HG02840 (cell line): Measurements from ENCODE around the gene NUMB.
"Not testable (repeated sequence)": the region's sequence is repeated elsewhere in the genome, so short reads cannot be mapped to it uniquely, and the experiment has no call there.

ENCODE experiments used
- ATAC-seq: cut with Tn5 transposase; IDR thresholded peaks from one replicate; pipeline ENCODE4 v1.9.1; 2021; ENCODE audit warnings: mild to moderate bottlenecking, moderate library complexity, moderate number of reproducible peaks; ENCODE audit not compliant: unreplicated experiment, low FRiP score

Gene NUMB

DNA sequence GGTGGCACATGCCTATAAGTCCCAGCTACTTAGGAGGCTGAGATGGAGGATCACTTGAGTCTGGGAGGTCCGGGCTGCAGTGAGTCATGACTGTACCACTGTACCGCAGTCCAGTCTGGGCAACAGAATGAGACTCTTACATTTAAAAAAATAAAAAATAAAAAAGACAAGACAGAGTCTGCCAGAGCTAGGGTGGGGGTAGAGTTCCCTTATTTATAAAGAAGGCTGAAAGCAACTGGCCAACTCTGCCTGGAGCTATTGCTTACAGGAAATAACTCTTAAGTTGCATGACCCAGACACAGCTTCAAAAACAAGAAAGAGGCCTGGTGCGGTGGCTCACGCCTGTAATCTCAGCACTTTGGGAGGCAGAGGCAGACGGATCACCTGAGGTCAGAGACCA, 31.5 kb downstream of the NUMB start:
- no peak for ATAC-seq

DNA sequence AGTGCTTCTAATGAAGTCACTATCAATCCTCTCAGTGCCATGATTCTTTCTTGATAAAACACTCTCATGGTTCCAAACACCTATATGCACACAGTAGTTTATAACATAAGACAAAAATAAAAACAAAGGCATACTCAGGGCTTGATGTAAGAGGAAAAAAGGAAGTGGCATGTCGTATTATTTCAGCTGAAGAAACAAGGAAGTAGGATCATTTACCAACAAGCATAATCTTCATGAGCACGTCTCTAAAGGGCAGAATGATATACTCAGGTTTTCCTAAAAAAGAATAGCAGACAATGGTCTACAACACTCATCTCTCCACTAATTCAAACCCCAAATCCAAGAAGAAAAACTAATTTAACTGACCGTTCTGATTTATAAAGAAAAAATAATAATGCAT, 33.9 kb downstream of the NUMB start:
- no peak for ATAC-seq

DNA sequence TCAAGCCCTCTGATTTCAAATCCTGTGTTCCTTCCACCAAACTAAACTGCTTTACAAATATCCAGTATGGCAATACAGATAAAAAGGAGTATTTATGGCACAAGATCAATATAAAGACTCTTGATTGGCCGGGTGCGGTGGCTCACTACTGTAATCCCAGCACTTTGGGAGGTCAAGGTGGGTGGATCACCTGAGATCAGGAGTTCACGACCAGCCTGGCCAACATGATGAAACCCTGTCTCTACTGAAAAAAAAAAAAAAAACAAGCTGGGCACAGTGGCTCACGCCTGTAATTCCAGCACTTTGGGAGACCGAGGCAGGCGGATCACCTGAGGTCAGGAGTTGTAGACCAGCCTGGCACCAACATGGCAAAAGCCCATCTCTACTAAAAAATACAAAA, 35.3 kb downstream of the NUMB start:
- ATAC-seq = not testable (repeated sequence)

DNA sequence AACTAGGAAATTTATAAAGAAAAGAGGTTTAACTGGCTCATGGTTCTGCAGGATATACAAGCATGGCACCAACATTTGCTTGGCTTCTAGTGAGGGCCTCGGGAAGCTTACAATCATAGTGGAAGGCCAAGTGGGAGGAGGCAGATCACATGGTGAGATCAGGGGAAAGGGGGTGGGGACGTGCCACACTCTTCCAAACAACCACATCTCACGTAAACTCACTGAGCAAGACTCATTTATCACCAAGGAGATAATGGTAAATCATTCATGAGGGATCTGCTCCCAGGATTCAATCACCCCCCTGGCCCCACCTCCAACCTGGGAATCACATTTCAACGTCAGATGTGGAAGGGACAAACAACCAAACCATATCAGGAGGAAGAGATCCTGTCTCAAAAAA, 35.8 kb downstream of the NUMB start:
- ATAC-seq = no peak

DNA sequence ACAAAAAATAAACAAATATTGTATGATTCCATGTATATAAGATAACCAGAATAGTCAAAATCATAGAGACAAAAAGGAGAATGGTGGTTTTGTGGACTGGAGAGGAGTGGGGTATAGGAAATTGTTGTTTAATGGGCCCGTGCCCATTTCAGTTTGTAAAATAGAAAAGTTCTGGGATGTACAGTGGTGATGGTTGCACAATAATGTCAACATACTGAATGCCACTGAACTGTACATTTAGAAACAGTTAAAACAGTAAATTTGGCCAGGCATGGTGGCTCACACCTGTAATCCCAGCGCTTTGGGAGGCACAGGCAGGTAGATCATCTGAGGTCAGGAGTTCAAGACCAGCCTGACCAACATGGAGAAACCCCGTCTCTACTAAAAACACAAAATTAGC, 40.1 kb downstream of the NUMB start:
- ATAC-seq = no peak

DNA sequence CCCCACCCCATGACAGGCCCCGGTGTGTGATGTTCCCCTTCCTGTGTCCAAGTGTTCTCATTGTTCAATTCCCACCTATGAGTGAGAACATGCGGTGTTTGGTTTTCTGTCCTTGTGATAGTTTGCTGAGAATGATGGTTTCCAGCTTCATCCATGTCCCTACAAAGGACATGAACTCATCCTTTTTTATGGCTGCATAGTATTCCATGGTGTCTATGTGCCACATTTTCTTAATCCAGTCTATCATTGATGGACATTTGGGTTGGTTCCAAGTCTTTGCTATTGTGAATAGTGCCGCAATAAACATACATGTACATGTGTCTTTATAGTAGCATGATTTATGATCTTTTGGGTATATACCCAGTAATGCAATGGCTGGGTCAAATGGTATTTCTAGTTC, 52.1 kb downstream of the NUMB start:
- not testable (repeated sequence) for ATAC-seq

DNA sequence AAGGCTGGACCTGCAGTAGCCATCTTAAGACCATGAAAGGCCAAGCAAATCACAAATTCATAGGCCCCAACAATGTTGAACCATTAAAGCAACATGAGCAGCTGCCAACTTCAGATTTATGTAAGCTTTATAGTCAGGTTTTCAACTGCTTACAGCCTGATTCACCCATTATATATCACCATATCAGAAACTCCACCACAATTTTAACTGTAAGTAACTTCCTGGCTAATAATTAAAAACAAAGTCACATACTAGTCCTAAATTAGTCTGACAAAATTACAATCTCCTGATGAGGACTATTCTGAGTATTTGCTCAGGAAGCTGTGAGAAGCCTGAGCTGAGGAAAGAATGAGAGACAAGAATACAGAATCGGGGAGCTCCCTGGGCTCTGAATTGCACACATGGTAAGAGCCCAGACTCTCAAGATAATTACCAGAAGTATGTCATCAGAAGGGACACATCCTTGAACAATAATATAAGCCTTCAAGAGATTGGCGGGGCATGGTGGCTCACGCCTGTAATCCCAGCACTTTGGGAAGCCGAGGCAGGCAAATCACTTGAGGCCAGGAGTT, 55.1 kb downstream of the NUMB start:
- ATAC-seq = no peak

DNA sequence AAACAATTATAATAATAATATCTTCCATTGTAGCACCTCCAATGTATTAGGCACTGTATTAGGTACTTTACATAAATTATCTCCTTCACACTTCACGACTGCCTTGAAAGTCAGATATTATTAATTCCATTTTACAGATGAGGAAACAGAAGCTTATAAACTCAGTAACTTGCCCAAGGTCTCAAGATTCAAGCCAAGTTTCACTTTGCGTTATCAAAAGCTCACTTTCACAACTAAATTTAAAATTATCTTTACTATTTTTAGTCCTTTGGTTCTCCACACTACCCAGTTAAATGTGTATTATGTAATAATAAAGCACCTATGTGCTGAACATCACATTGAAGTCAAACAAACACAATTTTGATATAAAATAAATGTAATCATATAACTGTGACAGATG, 55.8 kb downstream of the NUMB start:
- no peak for ATAC-seq

DNA sequence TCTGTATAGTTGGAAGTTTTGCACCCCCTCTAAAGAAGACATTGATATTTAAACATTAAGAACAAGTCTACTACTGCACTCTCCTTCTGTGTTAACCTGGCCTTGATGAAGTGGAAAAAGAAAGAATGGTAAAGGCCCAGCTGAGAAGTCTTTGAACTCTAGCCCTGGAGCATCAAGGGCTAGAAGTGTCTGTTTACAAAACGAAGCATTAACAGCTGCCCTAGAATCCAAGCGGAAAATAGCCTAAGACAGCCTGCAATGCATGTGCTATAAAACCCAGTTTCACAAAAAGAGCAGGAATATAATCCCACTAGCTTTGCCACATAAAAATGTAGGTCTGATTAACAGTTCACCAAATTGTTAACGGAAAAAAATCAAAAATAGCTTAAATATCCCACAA, 60.5 kb downstream of the NUMB start:
- no peak for ATAC-seq

DNA sequence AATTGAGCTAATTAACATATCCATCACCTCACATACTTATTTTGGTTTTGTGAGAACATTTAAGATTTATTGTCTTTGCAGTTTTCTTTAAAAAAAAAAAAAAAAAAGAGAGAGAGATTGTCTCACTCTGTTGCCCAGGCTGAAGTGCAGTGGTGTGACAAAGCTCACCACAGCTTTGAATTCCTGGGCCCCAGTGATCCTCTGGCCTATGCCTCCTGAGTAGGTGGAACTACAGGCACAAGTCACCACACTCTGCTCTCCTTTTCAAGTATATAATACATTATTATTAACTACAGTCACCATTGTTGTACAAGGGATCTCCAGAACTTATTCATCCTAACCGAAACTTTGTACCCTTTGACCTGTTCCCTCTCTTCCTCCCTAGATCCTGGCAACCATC, 64.0 kb downstream of the NUMB start:
- no peak for ATAC-seq

DNA sequence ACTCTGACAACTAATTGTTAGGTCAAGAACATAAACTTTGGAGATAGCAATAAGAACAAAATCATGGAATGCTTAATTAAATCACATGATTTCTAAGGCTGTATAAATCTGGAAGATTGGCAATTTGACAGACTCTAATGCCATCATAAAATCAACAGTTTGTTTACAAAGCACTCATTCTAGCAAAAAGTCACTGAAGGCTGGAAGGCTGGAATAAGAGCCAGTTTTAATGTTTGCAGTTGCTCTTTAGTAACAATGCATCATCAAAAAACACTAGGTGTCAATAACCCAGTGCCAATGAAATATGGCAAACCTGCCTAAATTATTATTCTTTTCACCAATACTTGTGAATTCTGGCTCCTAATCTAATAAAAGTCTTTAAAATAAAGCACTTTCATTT, 65.0 kb downstream of the NUMB start:
- ATAC-seq = no peak

DNA sequence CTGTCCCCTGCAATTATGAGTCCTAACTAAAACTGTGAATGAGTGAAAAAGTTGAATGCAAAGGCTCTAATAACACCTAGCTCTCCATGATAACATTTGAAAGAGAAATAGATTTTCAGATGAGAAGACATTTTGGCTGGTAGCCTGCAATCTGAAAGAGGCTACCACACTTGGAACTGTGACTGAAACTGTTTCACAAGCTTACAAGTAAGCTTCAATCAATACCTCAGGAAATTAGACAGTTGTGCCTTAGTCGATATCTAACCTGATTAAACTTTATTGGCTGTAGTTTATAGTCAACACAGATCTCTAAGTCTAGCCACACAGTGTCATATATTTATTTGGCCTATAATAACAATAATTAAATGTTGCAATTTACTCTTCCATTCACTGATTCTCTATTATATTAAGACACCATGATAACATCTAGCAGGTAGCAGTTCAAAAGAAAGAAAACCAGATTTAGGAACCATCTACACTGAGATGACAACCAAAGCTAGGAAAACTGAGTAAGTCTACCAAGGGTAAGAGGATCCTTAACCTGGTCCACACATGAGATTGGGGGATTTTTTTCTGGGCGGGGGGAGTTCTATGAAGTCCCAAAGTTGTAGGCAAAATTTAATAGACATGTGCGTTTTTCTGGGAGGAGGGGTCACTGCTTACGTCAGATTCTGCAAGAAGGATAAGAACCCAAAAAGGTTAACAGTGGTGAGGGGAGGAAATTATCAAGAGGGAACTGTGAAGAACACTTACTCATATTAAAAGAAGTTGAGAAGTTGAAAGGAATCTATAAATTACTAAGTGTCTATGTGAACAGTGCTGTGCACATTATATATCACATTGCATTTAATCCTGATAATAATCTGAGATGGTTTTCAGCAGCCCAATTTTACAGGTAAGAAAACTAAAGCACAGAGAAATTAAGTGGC, 65.8 kb downstream of the NUMB start:
- no peak for ATAC-seq

DNA sequence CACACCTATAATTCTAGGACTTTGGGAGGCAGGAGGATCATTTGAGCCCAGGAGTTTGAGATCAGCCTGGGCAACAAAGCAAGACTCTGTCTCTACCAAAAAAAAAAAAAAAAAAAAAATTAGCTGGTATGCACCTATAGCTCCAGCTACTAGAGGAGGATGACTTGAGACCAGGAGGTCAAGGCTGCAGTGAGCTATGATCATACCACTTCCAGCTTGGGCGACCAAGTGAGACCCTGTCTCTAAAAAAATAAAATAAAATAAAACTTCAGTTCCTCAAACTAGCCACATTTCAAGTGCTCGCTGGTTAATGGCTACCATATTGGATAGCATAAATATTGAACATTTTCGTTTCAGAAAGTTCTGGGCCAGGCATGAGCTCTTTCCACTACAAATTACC, 70.5 kb downstream of the NUMB start:
- not testable (repeated sequence) for ATAC-seq

DNA sequence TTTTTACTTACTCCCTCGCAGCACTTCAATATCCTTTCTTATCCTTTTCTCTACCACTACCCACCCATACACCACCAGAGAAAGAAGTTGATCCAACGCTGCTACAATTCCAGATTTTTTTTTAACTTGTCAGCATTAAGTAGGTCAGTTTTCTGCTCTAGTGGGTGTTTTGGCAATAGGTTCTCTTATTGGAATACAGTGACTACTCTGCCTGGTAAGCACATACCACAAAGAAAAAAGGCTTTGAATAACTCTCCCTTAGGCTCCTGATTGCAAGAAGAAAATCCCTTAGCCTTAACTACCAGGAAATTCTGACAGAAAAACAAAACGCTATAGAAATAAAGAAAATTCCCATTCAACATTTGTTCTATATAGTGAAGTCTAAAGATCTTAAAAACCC, 72.0 kb downstream of the NUMB start:
- no peak for ATAC-seq

DNA sequence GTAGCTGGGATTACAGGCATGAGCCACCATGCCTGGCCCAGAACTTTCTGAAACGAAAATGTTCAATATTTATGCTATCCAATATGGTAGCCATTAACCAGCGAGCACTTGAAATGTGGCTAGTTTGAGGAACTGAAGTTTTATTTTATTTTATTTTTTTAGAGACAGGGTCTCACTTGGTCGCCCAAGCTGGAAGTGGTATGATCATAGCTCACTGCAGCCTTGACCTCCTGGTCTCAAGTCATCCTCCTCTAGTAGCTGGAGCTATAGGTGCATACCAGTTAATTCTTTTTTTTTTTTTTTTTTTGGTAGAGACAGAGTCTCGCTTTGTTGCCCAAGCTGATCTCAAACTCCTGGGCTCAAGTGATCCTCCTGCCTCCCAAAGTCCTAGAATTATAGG, 73.3 kb downstream of the NUMB start:
- not testable (repeated sequence) for ATAC-seq

DNA sequence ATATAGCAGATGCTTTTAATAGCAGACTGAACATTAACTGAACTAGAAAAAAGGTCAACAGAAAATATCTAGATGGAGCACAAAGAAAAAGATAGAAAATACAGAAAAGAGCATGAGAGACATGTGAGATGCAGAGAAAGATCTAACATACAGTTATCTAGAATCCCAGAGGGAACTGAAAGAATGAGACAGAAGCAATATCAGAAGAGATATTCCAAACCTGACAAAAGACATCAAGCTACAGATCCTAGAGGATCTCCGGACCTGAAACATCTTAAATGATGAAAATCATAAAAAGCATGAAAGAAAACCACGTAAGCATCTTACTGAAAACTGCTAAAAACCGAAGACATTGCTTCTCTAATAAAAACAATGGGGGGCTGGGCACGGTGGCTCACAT, 75.0 kb downstream of the NUMB start:
- ATAC-seq = no peak

DNA sequence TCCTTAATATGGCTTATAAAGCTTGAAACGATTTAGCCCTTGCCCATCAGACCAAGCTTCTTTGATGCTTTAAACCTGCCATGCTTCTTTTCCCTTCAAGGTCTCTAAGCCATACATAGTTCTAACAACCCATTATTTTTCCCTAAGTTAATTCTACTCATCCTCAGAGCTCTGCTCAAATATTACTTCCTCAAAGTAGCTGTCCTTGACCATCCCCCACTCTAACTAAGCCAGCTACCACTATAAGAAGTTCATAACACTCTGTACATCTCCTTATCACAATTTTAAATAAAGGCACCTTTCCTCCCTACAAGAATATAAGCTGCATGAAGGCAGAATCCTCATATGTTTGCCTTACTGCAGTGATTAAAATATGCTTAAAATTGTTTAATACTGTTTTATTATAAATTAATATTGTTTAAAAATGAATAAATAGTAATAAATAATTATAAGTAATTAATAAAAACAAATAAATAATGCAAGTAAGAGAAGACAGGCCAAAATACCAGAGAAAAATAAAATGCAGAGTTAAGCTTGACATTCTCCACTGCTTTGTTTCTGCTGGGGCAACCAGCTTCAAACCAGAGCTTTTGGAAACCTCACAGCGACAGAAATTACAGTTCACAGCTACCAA, 76.8 kb downstream of the NUMB start:
- no peak for ATAC-seq

DNA sequence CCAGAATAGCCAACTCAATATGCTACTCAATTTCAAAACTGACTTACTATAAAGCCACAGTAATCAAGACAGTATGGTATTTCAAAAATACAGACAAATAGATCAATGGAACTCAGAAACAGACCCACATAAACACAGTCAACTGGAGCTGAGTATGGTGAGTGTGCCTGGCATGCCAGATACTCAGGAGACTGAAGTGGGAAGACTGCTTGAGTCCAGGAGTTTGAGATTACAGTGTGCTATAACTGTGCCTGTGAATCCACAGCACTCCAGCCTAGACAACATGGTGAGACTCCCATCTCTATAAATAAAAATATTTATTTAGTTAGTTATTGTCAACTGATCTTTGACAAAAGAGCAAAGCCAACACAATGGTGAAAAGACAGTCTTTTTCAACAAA, 81.8 kb downstream of the NUMB start:
- no peak for ATAC-seq

DNA sequence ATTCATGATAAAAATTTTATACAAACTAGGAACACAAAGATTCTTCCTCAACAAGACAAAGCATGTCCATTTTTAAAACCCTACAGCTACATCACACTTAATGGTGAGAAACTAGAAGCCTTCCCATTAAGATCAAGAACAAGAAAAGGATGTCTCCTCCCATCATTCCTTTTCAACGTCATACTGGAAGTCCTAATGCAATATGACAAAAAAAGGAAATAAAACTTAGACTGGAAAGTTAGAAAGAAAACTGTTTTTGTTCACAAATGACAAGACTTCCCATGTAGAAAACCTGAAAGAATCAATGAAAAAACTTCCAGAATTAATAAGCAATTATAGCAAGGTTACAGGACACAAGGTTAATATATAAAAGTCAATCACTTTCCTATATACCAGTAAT, 82.5 kb downstream of the NUMB start:
- no peak for ATAC-seq

DNA sequence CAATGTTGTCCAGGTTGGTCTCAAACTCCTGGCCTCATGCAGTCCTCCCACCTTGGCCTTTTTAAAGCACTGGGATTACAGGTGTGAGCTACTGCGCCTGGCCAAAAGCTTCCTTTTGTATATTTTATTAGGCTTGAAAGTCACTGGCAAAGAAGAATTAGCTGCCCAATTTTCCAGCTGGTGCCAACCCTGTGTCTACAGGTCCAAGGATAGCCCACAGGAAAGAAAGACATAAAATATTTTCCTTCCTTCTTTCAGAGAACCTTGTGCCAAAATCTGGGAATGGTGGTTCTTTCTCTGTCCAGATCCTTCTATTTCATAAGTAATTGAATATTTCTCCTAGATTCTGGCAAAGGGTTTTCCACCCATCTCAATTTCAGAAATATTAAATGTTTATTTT, 84.1 kb downstream of the NUMB start:
- ATAC-seq = no peak

DNA sequence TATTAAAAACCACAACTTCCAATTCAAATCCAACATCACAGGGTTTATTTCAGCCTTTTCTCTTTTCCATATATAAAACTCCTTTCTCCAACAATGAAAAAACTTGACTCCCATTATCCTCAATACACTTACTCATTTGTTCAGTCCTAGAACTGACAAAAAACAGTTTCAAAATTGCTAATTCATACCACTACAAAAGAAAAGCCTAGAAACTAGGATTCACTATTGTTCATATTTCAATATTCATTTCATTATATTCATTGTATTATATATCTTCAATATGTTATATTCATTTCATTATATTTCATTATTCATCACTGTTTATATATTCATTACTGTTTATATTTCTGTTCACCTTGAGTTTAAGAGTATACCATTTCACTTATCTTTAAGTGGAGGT, 85.8 kb downstream of the NUMB start:
- no peak for ATAC-seq

DNA sequence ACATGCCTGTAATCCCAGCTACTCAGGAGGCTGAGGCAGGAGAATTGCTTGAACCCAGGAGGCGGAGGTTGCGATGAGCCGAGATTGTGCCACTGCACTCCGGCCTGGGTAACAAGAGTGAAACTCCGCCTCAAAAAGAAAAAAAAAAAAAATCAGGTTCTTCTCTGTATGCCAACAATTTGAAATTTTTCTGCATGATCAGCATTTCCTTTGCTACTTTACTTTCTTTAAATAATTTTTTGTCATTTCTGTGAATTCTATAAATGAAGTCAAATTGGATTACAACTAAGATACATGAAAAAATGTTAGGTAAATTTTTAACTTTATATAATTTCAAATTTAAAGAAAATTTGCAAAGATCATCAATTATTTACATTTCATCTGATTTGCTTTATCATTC, 87.8 kb downstream of the NUMB start:
- ATAC-seq = no peak
